ENCODE measurements around the gene ZNF556.
"Not testable (repeated sequence)": the region's sequence is repeated elsewhere in the genome, so short reads cannot be mapped to it uniquely, and the experiment has no call there.

ZNF556 gene

DNA sequence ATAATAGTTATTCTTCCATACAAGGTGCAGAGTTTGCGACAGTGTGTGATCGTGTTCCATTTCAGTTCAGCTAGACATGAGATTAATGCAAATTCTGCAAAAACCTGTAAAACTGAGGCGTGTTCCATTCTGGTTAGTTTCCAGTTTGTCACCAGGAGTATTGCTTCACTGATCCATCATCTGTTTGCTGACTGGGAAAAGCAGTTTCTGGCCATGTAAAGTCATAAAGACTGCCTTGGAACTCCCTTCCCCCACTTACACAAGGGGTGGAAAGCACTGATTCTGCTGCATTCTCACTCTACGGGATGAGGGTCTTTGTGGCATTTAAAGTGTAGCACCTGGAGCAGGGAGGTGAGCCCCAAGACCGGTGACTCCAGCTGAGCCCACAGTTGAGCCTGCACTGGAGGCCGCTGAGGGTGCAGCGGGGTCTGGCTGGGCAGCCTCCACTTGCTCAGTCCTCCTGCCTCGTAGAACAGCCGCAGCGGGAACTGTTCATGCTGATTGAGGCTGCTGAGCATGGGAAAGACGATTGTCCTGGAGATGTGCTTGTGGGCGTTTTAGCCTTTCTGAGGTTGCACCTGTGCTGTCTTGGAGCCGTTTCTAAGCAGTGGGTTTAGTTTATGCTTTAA lies 35.6 kb downstream of the ZNF556 start:
- H3K9ac ChIP-seq: peak overlapping the region; percentile 54
- H4K20me1 ChIP-seq: peaks cover 38% of the 10 kb centered on the region
- H3K4me2 ChIP-seq: peak overlapping the region; percentile 75
- H3K36me3 ChIP-seq: peaks cover 27% of the 10 kb centered on the region
- H3K27ac ChIP-seq: peak overlapping the region; percentile 28; the same call in 1 of the 2 replicates
- no peak overlapping the region; the same call in 1 of the 2 replicates for H3K4me3 ChIP-seq
- peaks cover 56% of the 10 kb centered on the region for H3K4me1 ChIP-seq
- no peaks in the 10 kb centered on the region for H3K27me3 ChIP-seq
- H3K9me3 ChIP-seq: peaks cover 39% of the 10 kb centered on the region
- TF ChIP-seq Cebpa-rat (IDR thresholded peaks at IDR 0.05): no peak

DNA sequence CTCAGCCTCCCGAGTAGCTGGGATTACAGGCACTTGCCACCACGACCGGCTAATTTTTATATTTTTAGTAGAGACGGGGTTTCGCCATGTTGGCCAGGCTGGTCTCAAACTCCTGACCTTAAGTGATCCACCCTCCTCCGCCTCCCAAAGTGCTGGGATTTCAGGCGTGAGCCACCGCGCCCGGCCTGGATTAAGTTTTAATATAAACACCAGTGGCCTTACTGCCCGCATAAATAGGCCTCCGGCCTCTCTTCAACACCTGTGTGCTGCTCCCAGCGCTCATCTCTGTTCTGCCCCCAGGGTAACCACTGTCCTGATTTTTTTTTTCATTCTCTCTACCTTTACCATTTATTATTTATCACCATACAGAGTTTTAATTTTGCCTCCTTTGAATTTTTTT lies 36.2 kb downstream of the ZNF556 start:
- not testable (repeated sequence) for H3K4me3 ChIP-seq, H3K27me3 ChIP-seq
- Histone ChIP-seq H3K9ac (peak overlapping the region; percentile 54), H3K9me3 (peaks cover 39% of the 10 kb centered on the region), H3K27ac (0 out of 2 replicates have a peak overlapping the region, but pooled peaks have one; percentile 39), H3K4me2 (peak overlapping the region; percentile 75), H4K20me1 (peaks cover 38% of the 10 kb centered on the region), H3K4me1 (peaks cover 56% of the 10 kb centered on the region), H3K36me3 (peaks cover 25% of the 10 kb centered on the region)

DNA sequence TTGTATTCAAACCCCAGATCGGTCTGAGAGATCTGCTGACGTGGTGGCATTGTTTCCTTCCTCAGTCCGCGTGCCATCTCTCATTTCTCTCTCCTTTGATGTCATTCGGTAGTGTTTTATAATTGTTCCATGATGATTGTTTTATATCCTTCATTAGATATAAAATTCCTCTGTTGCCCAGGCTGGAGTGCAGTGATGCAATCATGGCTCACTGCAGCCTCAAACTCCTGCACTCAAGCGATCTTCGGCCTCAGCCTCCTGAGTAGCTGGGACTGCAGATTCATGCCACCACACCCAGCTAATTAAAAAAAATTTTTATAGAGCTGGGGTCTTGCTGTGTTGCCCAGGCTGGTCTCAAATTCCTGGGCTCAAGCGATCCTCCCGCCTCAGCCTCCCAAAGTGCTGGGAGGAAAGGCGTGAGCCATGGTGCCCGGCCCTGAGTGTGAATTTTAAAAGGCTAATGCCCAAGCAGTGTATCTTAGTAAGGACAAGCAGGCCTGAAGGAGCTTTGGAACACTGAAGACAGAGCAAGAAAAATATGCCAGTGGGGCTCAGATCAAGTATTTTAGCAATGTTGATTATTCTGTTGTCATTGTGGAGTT lies 38.9 kb downstream of the ZNF556 start:
- Histone ChIP-seq H4K20me1 (peaks cover 38% of the 10 kb centered on the region), H3K36me3 (peaks cover 46% of the 10 kb centered on the region), H3K4me1 (peaks cover 59% of the 10 kb centered on the region), H3K9me3 (peaks cover 50% of the 10 kb centered on the region), H3K27ac (no peak overlapping the region; the same call in 1 of the 2 replicates), H3K27me3 (no peaks in the 10 kb centered on the region), H3K4me2 (no peak overlapping the region), H3K4me3 (no peak overlapping the region), H3K9ac (no peak overlapping the region)
- no peak for TF ChIP-seq Cebpa-rat (IDR thresholded peaks at IDR 0.05)

DNA sequence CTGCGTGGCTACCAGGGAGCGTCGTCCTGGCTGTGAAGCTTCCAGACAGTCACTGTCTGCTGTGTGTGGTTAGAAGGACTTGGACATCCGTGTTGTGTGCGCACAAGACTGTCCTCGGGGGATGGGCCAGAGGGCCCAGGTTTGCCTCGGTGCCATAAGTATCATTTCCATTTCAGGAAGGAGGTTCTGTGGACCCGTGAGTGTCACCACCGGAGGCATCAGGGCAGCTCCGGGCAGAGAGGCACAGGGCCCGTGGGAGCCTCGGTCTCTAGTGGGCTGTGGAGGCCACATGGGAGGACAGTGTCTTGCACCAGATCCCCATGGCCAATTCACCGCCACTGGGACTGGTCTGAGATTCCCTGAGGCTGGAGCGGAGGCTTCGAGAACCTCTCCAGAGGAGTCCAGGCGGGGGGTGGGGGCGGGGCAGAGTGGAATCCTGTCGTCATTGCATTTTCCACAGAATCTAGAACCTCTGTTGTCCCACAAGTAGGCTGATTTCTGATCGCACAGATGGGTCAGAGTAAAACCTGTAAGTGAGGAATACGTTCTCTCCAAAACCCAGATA lies 39.6 kb downstream of the ZNF556 start:
- H4K20me1 ChIP-seq: peaks cover 36% of the 10 kb centered on the region
- H3K9me3 ChIP-seq: peaks cover 57% of the 10 kb centered on the region
- H3K4me3 ChIP-seq: no peak overlapping the region
- no peak for TF ChIP-seq Cebpa-rat (IDR thresholded peaks at IDR 0.05)
- H3K36me3 ChIP-seq: peaks cover 53% of the 10 kb centered on the region
- H3K4me1 ChIP-seq: peaks cover 55% of the 10 kb centered on the region
- H3K4me2 ChIP-seq: no peak overlapping the region
- no peak overlapping the region for H3K9ac ChIP-seq
- H3K27ac ChIP-seq: no peak overlapping the region; the same call in 1 of the 2 replicates
- H3K27me3 ChIP-seq: no peaks in the 10 kb centered on the region

DNA sequence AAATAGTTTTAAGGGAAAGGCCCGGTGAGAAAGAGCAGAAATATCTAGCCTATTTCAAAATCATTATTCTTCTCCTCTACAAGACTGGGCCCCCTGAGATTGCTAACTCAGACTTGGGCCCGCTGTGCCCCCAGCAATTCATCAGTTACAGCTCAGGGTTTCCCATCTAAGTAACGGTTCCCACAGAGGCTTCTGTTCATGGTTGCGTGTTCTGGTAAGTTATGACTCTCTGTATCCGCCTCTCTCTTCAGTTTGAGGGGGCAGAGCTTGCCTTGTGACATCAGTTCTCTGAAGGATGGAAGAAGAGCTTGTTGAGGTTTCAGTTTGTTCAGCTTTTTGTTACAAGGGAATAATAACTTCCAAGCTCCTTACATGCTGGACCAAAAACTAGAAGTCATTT lies 45.2 kb downstream of the ZNF556 start:
- Histone ChIP-seq H3K27ac (no peak overlapping the region), H4K20me1 (no peaks in the 10 kb centered on the region), H3K9me3 (peaks cover 99% of the 10 kb centered on the region), H3K4me3 (no peak overlapping the region), H3K36me3 (peaks cover 87% of the 10 kb centered on the region), H3K27me3 (no peaks in the 10 kb centered on the region), H3K9ac (no peak overlapping the region), H3K4me2 (no peak overlapping the region), H3K4me1 (peaks cover 5% of the 10 kb centered on the region)
- no peak for TF ChIP-seq Cebpa-rat (IDR thresholded peaks at IDR 0.05)

DNA sequence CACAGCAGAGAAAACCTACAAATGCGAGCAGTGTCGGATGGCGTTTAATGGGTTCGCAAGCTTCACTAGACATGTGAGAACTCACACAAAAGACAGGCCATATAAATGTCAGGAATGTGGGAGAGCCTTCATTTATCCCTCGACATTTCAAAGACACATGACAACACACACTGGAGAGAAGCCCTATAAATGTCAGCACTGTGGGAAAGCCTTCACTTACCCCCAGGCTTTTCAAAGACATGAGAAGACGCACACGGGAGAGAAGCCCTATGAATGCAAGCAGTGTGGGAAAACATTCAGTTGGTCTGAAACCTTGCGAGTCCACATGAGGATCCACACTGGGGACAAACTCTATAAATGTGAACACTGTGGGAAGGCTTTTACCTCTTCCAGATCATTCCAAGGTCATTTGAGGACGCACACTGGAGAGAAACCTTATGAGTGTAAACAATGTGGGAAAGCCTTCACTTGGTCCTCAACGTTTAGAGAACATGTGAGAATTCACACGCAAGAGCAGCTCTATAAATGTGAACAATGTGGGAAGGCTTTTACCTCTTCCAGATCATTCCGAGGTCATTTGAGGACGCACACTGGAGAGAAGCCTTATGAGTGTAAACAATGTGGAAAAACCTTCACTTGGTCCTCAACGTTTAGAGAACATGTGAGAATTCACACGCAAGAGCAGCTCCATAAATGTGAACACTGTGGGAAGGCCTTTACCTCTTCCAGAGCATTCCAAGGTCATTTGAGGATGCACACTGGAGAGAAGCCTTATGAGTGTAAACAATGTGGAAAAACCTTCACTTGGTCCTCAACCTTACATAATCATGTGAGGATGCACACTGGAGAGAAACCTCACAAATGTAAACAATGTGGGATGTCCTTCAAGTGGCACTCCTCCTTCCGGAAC lies 50.4 kb downstream of the ZNF556 start:
- H3K4me2 ChIP-seq: no peak overlapping the region
- TF ChIP-seq Cebpa-rat (IDR thresholded peaks at IDR 0.05): no peak
- peaks cover 17% of the 10 kb centered on the region for H3K4me1 ChIP-seq
- H3K4me3 ChIP-seq: peak overlapping the region; percentile 47
- peaks cover 89% of the 10 kb centered on the region for H3K9me3 ChIP-seq
- no peaks in the 10 kb centered on the region for H3K27me3 ChIP-seq
- no peak overlapping the region for H3K9ac ChIP-seq
- H4K20me1 ChIP-seq: no peaks in the 10 kb centered on the region; the same call in 1 of the 2 replicates
- no peak overlapping the region for H3K27ac ChIP-seq
- H3K36me3 ChIP-seq: peaks cover 89% of the 10 kb centered on the region

DNA sequence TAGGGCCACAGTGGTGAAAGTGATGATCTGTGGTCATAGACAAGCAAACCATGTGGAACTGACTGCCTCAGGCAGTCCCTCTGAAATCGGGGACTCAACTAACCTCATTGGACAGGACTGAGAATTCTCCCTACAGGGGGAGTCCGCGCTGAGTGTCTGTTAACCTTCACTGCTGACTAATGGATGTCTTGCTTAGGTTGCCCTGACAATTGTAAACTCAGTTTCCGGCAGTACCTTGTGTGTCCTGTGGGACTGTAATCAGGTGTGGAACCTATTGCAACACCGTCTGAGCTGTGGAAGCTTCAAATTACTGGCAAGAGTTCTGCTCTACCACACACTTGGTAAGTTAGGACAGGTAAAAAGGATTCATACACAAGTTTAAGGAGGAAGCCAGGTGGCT lies 55.9 kb downstream of the ZNF556 start:
- Histone ChIP-seq H4K20me1 (peaks cover 12% of the 10 kb centered on the region; the same call in 1 of the 2 replicates), H3K27ac (no peak overlapping the region), H3K4me1 (peaks cover 58% of the 10 kb centered on the region), H3K4me3 (no peak overlapping the region), H3K9me3 (peaks cover 50% of the 10 kb centered on the region), H3K36me3 (peaks cover 44% of the 10 kb centered on the region), H3K27me3 (no peaks in the 10 kb centered on the region), H3K9ac (no peak overlapping the region), H3K4me2 (peak overlapping the region; percentile 85)
- TF ChIP-seq Cebpa-rat (IDR thresholded peaks at IDR 0.05): peak; percentile 88

DNA sequence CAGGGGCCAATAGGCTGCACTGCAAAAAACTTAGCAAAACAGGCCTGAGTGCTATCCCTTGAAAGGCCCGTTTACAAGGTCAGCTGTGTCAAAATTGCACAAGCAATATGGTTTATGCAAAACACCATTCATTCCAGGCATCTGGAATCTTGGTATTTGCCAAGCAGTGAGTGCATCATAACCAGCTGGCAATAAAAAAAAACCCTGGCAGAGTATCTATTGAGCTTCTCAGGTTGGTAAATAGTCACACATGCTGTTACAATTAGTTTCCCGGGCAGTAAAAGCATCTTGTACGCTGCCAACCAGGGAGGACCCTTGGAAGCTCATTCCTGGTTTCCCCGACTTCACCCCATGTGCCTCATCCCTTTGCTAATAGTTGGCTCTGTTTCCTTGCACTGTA lies 56.4 kb downstream of the ZNF556 start:
- peaks cover 12% of the 10 kb centered on the region; the same call in 1 of the 2 replicates for H4K20me1 ChIP-seq
- no peaks in the 10 kb centered on the region for H3K27me3 ChIP-seq
- no peak overlapping the region for H3K4me3 ChIP-seq
- no peak overlapping the region for H3K9ac ChIP-seq
- H3K27ac ChIP-seq: no peak overlapping the region
- no peak for TF ChIP-seq Cebpa-rat (IDR thresholded peaks at IDR 0.05)
- peak overlapping the region; percentile 85 for H3K4me2 ChIP-seq
- H3K9me3 ChIP-seq: peaks cover 45% of the 10 kb centered on the region
- peaks cover 58% of the 10 kb centered on the region for H3K4me1 ChIP-seq
- peaks cover 40% of the 10 kb centered on the region for H3K36me3 ChIP-seq

DNA sequence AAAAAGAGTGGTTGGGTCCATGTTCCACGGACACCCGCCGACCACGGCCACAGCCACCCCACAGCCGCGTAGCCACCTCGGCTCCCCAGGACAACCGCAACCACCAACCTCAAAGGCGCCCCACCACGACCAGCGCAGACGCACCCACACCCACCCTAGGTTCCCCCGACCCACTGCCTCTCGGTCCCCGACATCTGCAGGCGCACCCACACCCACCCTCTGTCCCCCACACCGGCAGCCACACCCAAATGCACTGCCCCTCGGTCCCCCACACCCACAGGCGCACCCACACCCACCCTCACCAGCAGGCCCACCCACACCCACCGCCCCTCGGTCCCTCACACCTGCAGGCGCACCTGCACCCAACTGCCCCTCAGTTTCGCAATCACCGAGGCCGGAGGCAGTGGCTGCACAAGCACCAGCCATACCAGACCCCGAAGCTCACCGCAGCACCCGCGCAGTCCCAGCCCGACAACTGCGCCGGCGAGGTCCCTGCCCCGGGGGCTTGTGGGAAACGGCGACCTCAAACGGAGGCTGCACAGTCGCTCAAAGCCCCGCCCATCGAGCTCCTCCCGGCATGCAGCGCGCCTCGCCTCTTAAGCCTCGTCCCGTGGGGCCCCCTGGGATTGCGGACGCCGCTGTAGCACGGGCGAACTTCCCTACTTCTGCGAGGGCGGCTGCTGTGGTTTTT lies 59.4 kb downstream of the ZNF556 start:
- TF ChIP-seq Cebpa-rat (IDR thresholded peaks at IDR 0.05): peak; percentile 60; the same call in 1 of the 2 replicates
- no peaks in the 10 kb centered on the region for H3K27me3 ChIP-seq
- no peak overlapping the region for H3K9ac ChIP-seq
- peaks cover 34% of the 10 kb centered on the region for H3K36me3 ChIP-seq
- peak overlapping the region; percentile 54 for H3K4me3 ChIP-seq
- H3K9me3 ChIP-seq: peaks cover 40% of the 10 kb centered on the region
- peaks cover 12% of the 10 kb centered on the region; the same call in 1 of the 2 replicates for H4K20me1 ChIP-seq
- H3K4me2 ChIP-seq: peak overlapping the region; percentile 85
- H3K27ac ChIP-seq: 0 out of 2 replicates have a peak overlapping the region, but pooled peaks have one; percentile 13
- H3K4me1 ChIP-seq: peaks cover 52% of the 10 kb centered on the region
